Adrenal gland (tissue), 12 donors: ENCODE data around the gene THADA. TPM values are rescaled to one million over a fixed set of nuclear protein-coding genes. Genes with fewer than 3 reads are reported as not detected.

Experiments
- DNase-seq, 7 donors: peaks; one replicate each; pipeline ENCODE4 v3.0.0-alpha.2; 2019 to 2020
- H3K27ac ChIP-seq, 5 donors: fragments of 200-600 bp; sonication (generic) in 4 of 5; 1 replicate in 3 of 5; 2 replicates in 2 of 5; pipeline versions ENCODE4 v1.5.1 to v1.8.0; 2016 to 2020; ENCODE audit warnings: mild to moderate bottlenecking in 1 of 5
- H3K27me3 ChIP-seq: fragments of 200-600 bp; 2 replicates; pipeline ENCODE4 v1.8.0; 2021
- H3K36me3 ChIP-seq, 2 donors: fragments of 200-600 bp; replicated peaks in 1 of 2; 1 replicate in 1 of 2; 2 replicates in 1 of 2; pipeline versions ENCODE4 v1.5.1 to v1.8.0; 2018 to 2022
- H3K4me1 ChIP-seq, 2 donors: fragments of 200-600 bp; replicated peaks in 1 of 2; 1 replicate in 1 of 2; 2 replicates in 1 of 2; pipeline versions ENCODE4 v1.5.1 to v1.8.0; 2018 to 2021
- H3K4me3 ChIP-seq, 4 donors: fragments of 200-600 bp; sonication (generic) in 3 of 4; one replicate each; pipeline ENCODE4 v1.5.1; 2016 to 2018
- H3K9me3 ChIP-seq, 3 donors: fragments of 200-600 bp; sonication (generic) in 1 of 3; replicated peaks in 1 of 3; 1 replicate in 2 of 3; 2 replicates in 1 of 3; pipeline versions ENCODE4 v1.5.1 to v1.8.0; 2016 to 2021
- CTCF ChIP-seq, 6 experiments: fragments of 450-650 bp in 4 of 6; fragments of 200-600 bp in 2 of 6; sonication (generic) in 1 of 6; IDR thresholded peaks; 1 replicate in 5 of 6; 2 replicates in 1 of 6; pipeline versions ENCODE4 v1.5.1 to v1.8.0; 2016 to 2021; ENCODE audit warnings: antibody characterized with exemption in 6 of 6, mild to moderate bottlenecking in 2 of 6, moderate library complexity in 1 of 6
- POLR2A ChIP-seq, 2 donors: fragments of 450-650 bp; IDR thresholded peaks; one replicate each; pipeline ENCODE4 v1.6.1; 2017; ENCODE audit warnings: antibody characterized with exemption in 2 of 2, mild to moderate bottlenecking in 2 of 2, moderate library complexity in 1 of 2
- WGBS, 4 donors: extraction: QIAGEN DNeasy Blood & Tissue Kit in 2 of 4; methylation state at CpG; one replicate each; pipeline versions ENCODE4 v1.1.5 to v1.1.7; 2013 to 2017; 5-methylcytosine and 5-hydroxymethylcytosine counted together
- intact Hi-C, 2 donors: fragments of 100-400 bp; cut with DNase I; formaldehyde crosslinking; loops; one replicate each; pipeline versions ENCODE4 v1.14.1 to v1.15.0; 2022 to 2023
- polyA plus RNA-seq, 3 donors: library from polyadenylated mRNA; stranded (reverse); fragments of 200-250 nt in 2 of 3; fragments of 350-450 nt in 1 of 3; fragmentation: Illumina TruSeq in 1 of 3; extraction: RNeasy Lipid Tissue Mini Kit (QIAGEN cat#74804) in 1 of 3; gene quantifications; one replicate each; pipeline ENCODE4 v1.2.3, GENCODE V29; 2013 to 2014
- total RNA-seq, 9 donors: library from RNA; depleted of rRNA in 4 of 9; stranded (reverse); fragments of >200 nt in 4 of 9; fragments of 120-200 nt in 1 of 9; fragmentation: NEBNext Ultra II Directional in 1 of 9; extraction: Animal tissue kit (Norgen Biotek cat#: 25700) in 1 of 9; gene quantifications; one replicate each; pipeline versions ENCODE4 v1.1.0 to v1.2.4, GENCODE V29; 2013 to 2023
- donor health status: healthy with polysubstance abuse.
- donor health status: Bipolar disorder and iron deficiency.
- donor health status: DM: yes; HTN: yes; CAD: no.
- donor health status: DM: no; HTN: no; CAD: no.
- donor health status: DM: no; HTN: no; CAD: no.
- donor health status: DM: yes; HTN: yes; CAD: no.

THADA gene
- total and polyA plus RNA-seq, 12 donors: 14.1 to 38.4 (median 25.4) TPM

- H3K36me3 ChIP-seq: peaks cover 0 to 9% of the 10 kb centered on the region in 2 donors
- H3K4me3 ChIP-seq: no peak overlapping the region
- no peaks in the 10 kb centered on the region for H3K9me3 ChIP-seq
- 85 to 92% (median 89%) methylated on average over 4 of the region's 4 CpGs for WGBS, 4 donors
- peaks cover 9 to 24% of the 10 kb centered on the region in 2 donors for H3K4me1 ChIP-seq
- TF ChIP-seq POLR2A (IDR thresholded peaks at IDR 0.05) (no peak), CTCF (IDR thresholded peaks at IDR 0.05) (no peak)
- intact Hi-C loops: loop anchor here (5.0 to 10.0 kb wide), 4 partner anchors 203 to 254 kb away; no protein-coding TSS in a partner anchor
- no peak for DNase-seq
- no peaks in the 10 kb centered on the region for H3K27me3 ChIP-seq
- H3K27ac ChIP-seq: no peak overlapping the region
Measured at GRCh38 chr2:43230351-43230885, 365.4 kb downstream of the THADA start.

GRCh38 chr2:43228756-43229659, 366.8 kb downstream of the THADA start:
- WGBS, 4 donors: 42 to 54% (median 49%) methylated on average over 6 of the region's 6 CpGs
- no peaks in the 10 kb centered on the region for H3K9me3 ChIP-seq
- intact Hi-C loops: loop anchor here (5.0 to 10.0 kb wide), 3 partner anchors 94 to 394 kb away; no protein-coding TSS in a partner anchor
- H3K27ac ChIP-seq: peak overlapping the region in 4 of 5 donors; percentile 98 to 100 (median 99)
- H3K4me3 ChIP-seq: no peak overlapping the region
- H3K4me1 ChIP-seq: peaks cover 9 to 24% of the 10 kb centered on the region in 2 donors
- H3K36me3 ChIP-seq: peaks cover 0 to 24% of the 10 kb centered on the region in 2 donors
- no peaks in the 10 kb centered on the region for H3K27me3 ChIP-seq
- TF ChIP-seq POLR2A (IDR thresholded peaks at IDR 0.05): no peak
- no peak for TF ChIP-seq CTCF (IDR thresholded peaks at IDR 0.05)
- DNase-seq: no peak

GRCh38 chr2:43228321-43228751, 367.5 kb downstream of the THADA start:
- H3K9me3 ChIP-seq: no peaks in the 10 kb centered on the region
- intact Hi-C loops: loop anchor here (5.0 to 10.0 kb wide), 3 partner anchors 94 to 394 kb away; no protein-coding TSS in a partner anchor
- 45 to 55% (median 51%) methylated on average over 2 of the region's 2 CpGs for WGBS, 4 donors
- H3K27me3 ChIP-seq: no peaks in the 10 kb centered on the region
- peaks cover 0 to 30% of the 10 kb centered on the region in 2 donors for H3K36me3 ChIP-seq
- peak overlapping the region; percentile 95 to 100 (median 99) for H3K27ac ChIP-seq
- peaks cover 10 to 24% of the 10 kb centered on the region in 2 donors for H3K4me1 ChIP-seq
- no peak overlapping the region for H3K4me3 ChIP-seq
- DNase-seq: no peak
- no peak for TF ChIP-seq POLR2A (IDR thresholded peaks at IDR 0.05)

- H3K4me3 ChIP-seq: peak overlapping the region in 2 of 4 donors; percentile 67 to 96
- peaks cover 0 to 35% of the 10 kb centered on the region in 2 donors for H3K36me3 ChIP-seq
- peaks cover 13 to 24% of the 10 kb centered on the region in 2 donors for H3K4me1 ChIP-seq
- intact Hi-C loops: loop anchor here (2.0 to 10.0 kb wide), 4 partner anchors 93 to 393 kb away; no protein-coding TSS in a partner anchor
- TF ChIP-seq POLR2A (IDR thresholded peaks at IDR 0.05) (no peak), CTCF (IDR thresholded peaks at IDR 0.05) (peak in 2 of 6 experiments; percentile 32 to 35)
- 6 to 11% (median 10%) methylated on average over 8 to 10 of the region's 10 CpGs for WGBS, 4 donors
- H3K27me3 ChIP-seq: no peaks in the 10 kb centered on the region
- DNase-seq: no peak
- H3K9me3 ChIP-seq: no peaks in the 10 kb centered on the region
- peak overlapping the region; percentile 95 to 100 (median 99) for H3K27ac ChIP-seq
Measured at GRCh38 chr2:43227830-43228281, 368.0 kb downstream of the THADA start.
